Astrocyte (in vitro differentiated cells and primary cell): ENCODE results near the gene KRTAP5-6. TPM values are rescaled to one million over a fixed set of nuclear protein-coding genes. Genes with fewer than 3 reads are reported as not detected.

Experiments used
- DNase-seq: peaks from one replicate; pipeline ENCODE4 v3.0.0-alpha.2; 2010; ENCODE audit warnings: low read depth
- FAIRE-seq: peaks from 2 replicates; lab custom pipeline; 2011; peaks lifted over from hg19 to GRCh38; lab: Jason Lieb, UNC
- H2AFZ ChIP-seq: 2 replicates; pipeline ENCODE4 v1.6.0; 2012; ENCODE audit warnings: low read depth, low read length, inconsistent platforms
- H3K27ac ChIP-seq: 2 replicates; pipeline ENCODE4 v1.5.1; 2011; ENCODE audit warnings: low read depth, low read length, inconsistent platforms
- H3K27me3 ChIP-seq: 2 replicates; pipeline ENCODE4 v1.6.0; 2011; ENCODE audit warnings: low read length, inconsistent platforms; ENCODE audit not compliant: insufficient read depth
- H3K36me3 ChIP-seq: 2 replicates; pipeline ENCODE4 v1.5.1; 2011; ENCODE audit warnings: low read length, inconsistent platforms; ENCODE audit not compliant: insufficient read depth
- H3K4me1 ChIP-seq: 2 replicates; pipeline ENCODE4 v1.5.1; 2011; ENCODE audit warnings: low read length, inconsistent platforms; ENCODE audit not compliant: insufficient read depth
- H3K4me2 ChIP-seq: 2 replicates; pipeline ENCODE4 v1.6.0; 2012; ENCODE audit warnings: low read length, inconsistent platforms
- H3K4me3 ChIP-seq: 2 replicates; pipeline ENCODE4 v1.5.1; 2011; ENCODE audit warnings: low read depth, mild to moderate bottlenecking, low read length, inconsistent platforms; ENCODE audit not compliant: insufficient read depth
- H3K79me2 ChIP-seq: 2 replicates; pipeline ENCODE4 v1.6.0; 2012; ENCODE audit warnings: mild to moderate bottlenecking, low read length, inconsistent platforms; ENCODE audit not compliant: insufficient read depth
- H3K9ac ChIP-seq: 2 replicates; pipeline ENCODE4 v1.6.0; 2012; ENCODE audit warnings: mild to moderate bottlenecking, low read length, inconsistent platforms
- H3K9me3 ChIP-seq: 2 replicates; pipeline ENCODE4 v1.5.1; 2012; ENCODE audit warnings: low read depth, mild to moderate bottlenecking, low read length, inconsistent platforms; ENCODE audit not compliant: insufficient read depth
- H4K20me1 ChIP-seq: 2 replicates; pipeline ENCODE4 v1.6.0; 2012; ENCODE audit warnings: low read length, inconsistent platforms; ENCODE audit not compliant: insufficient read depth
- H3K27ac Mint-ChIP-seq: one replicate; pipeline ENCODE4 v1.8.0; 2021; ENCODE audit warnings: mild to moderate bottlenecking, mixed read lengths; ENCODE audit not compliant: unreplicated experiment
- H3K27me3 Mint-ChIP-seq: one replicate; pipeline ENCODE4 v1.8.0; 2021; ENCODE audit warnings: low read depth, mixed read lengths; ENCODE audit not compliant: unreplicated experiment
- H3K36me3 Mint-ChIP-seq: one replicate; pipeline ENCODE4 v1.8.0; 2021; ENCODE audit warnings: low read depth, mixed read lengths; ENCODE audit not compliant: unreplicated experiment
- H3K4me1 Mint-ChIP-seq: one replicate; pipeline ENCODE4 v1.8.0; 2021; ENCODE audit warnings: low read depth, mixed read lengths; ENCODE audit not compliant: unreplicated experiment
- H3K4me3 Mint-ChIP-seq: one replicate; pipeline ENCODE4 v1.8.0; 2021; ENCODE audit warnings: mild to moderate bottlenecking, moderate library complexity, mixed read lengths; ENCODE audit not compliant: unreplicated experiment
- H3K9me3 Mint-ChIP-seq: one replicate; pipeline ENCODE4 v1.8.0; 2021; ENCODE audit warnings: mild to moderate bottlenecking, mixed read lengths; ENCODE audit not compliant: unreplicated experiment
- CTCF ChIP-seq: IDR thresholded peaks from 2 replicates; pipeline ENCODE4 v1.5.1; 2011; ENCODE audit warnings: low read depth, mild to moderate bottlenecking, inconsistent platforms, low read length, moderate library complexity; ENCODE audit not compliant: insufficient read depth
- EZH2 ChIP-seq: IDR thresholded peaks from 2 replicates; pipeline ENCODE4 v1.6.1; 2012; ENCODE audit warnings: mild to moderate bottlenecking, low read length, inconsistent platforms; ENCODE audit not compliant: insufficient read depth
- total RNA-seq: library from RNA; stranded (reverse); gene quantifications from 2 replicates; pipeline ENCODE4 v1.2.1, GENCODE V29; 2021

KRTAP5-6 gene
- total RNA-seq, 1 donor from 2014 or later, result not detected

DNA sequence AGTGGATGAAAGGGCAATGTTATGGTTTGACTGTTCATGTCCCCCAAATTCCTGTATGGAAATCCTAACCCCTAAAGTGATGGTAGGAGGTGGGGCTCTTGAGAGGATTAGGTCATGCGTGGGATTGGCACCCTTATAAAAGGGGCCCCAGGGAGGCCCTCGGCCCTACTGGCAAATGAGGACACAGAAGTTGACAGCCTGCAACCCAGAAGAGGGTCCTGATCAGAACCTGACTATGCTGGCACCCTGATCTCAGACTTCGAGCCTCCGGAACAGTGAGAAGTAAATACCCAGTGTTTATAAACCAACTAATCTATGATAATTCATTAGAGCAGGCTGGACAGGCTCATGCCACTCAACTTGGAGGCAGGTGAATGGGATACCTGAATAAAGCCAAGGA lies 44.7 kb downstream of the KRTAP5-6 start:
- Mint-ChIP-seq H3K27ac (no peak overlapping the region), H3K4me3 (no peak overlapping the region), H3K27me3 (peaks cover 32% of the 10 kb centered on the region), H3K9me3 (peaks cover 19% of the 10 kb centered on the region), H3K4me1 (no peaks in the 10 kb centered on the region), H3K36me3 (peaks cover 5% of the 10 kb centered on the region)
- Histone ChIP-seq H2AFZ (no peak overlapping the region), H3K79me2 (no peaks in the 10 kb centered on the region), H4K20me1 (peaks cover 14% of the 10 kb centered on the region), H3K4me3 (no peak overlapping the region), H3K27ac (no peak overlapping the region), H3K27me3 (no peaks in the 10 kb centered on the region), H3K4me2 (no peak overlapping the region), H3K9me3 (peaks cover 15% of the 10 kb centered on the region), H3K4me1 (no peaks in the 10 kb centered on the region), H3K9ac (no peak overlapping the region), H3K36me3 (no peaks in the 10 kb centered on the region)
- no peak for TF ChIP-seq CTCF
- no peak for TF ChIP-seq EZH2
- DNase-seq (no peak), FAIRE-seq (no peak)

DNA sequence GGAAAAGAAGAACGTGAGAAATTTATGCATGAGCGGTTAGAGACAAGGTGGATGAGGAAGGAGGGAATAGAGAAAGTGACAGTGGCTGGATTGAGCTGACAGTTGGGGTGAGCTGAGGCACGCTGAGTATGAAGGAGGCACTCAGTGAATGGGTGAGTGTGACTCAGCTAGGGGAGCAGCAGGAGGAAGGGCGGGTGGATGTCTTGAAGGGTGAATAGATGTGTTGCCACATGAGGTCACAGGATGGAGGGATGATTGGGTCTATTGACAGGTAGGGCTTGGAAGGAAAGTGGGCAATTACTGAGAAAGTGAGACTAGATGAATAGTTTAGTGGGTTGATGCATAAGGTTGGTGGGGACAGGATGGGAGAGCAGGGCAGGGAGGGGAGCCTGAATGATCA lies 45.4 kb downstream of the KRTAP5-6 start:
- no peak for FAIRE-seq

More for the DNA sequence above, 45.4 kb downstream of the KRTAP5-6 start:
- no peak overlapping the region for H3K4me3 ChIP-seq
- H2AFZ ChIP-seq, result no peak overlapping the region
- Mint-ChIP-seq H3K4me1 (no peaks in the 10 kb centered on the region), H3K27ac (no peak overlapping the region), H3K9me3 (peaks cover 15% of the 10 kb centered on the region), H3K27me3 (peaks cover 28% of the 10 kb centered on the region), H3K4me3 (no peak overlapping the region), H3K36me3 (peaks cover 5% of the 10 kb centered on the region)
- peaks cover 18% of the 10 kb centered on the region for H4K20me1 ChIP-seq
- no peak for DNase-seq
- no peak overlapping the region for H3K9ac ChIP-seq
- TF ChIP-seq EZH2, result no peak
- no peak for TF ChIP-seq CTCF
- peaks cover 10% of the 10 kb centered on the region for H3K9me3 ChIP-seq
- no peak overlapping the region for H3K27ac ChIP-seq
- no peaks in the 10 kb centered on the region for H3K79me2 ChIP-seq
- no peaks in the 10 kb centered on the region for H3K4me1 ChIP-seq
- no peaks in the 10 kb centered on the region for H3K27me3 ChIP-seq
- no peaks in the 10 kb centered on the region for H3K36me3 ChIP-seq
- no peak overlapping the region for H3K4me2 ChIP-seq
